Erythroblast (primary cell): ENCODE measurements around the gene PEX11A.

Experiments
- GATA1 ChIP-seq: IDR thresholded peaks from 2 replicates; pipeline ENCODE4 v1.6.1; 2011; ENCODE audit warnings: low read depth, mild to moderate bottlenecking, control low read depth, low read length, moderate library complexity
- POLR2A ChIP-seq: IDR thresholded peaks from 2 replicates; pipeline ENCODE4 v1.6.1; 2011; ENCODE audit warnings: mild to moderate bottlenecking, low read length

DNA sequence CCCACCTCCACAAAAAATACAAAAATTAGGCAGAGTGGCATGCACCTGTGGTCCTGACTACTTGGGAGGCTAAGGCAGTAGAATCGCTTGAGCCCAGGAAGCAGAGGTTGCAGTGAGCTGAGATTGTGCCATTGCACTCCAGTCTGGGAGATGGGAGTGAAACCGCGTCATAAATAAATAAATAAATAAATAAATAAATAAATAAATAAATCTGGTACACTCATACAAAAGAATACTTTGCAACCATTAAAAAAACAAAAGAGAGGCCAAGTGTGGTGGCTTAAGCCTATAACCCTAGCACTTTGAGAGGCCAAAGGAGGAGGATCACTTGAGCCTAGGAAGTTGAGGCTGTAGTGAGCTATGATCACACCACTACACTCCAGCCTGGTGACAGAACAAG lies 32.5 kb upstream of the PEX11A start:
- TF ChIP-seq GATA1 (no peak), POLR2A (no peak)
